Pulmonary artery endothelial cell (primary cell): Measurements from ENCODE around the gene TREML1. TPM values are rescaled to one million over a fixed set of nuclear protein-coding genes. Genes with fewer than 3 reads are reported as not detected.
"Not testable (repeated sequence)": the region's sequence is repeated elsewhere in the genome, so short reads cannot be mapped to it uniquely, and the experiment has no call there.

ENCODE experiments used
- DNase-seq: peaks from one replicate; pipeline ENCODE4 v3.0.0-alpha.2; 2011; ENCODE audit warnings: low read depth, low spot score
- total RNA-seq: library from RNA; depleted of rRNA; stranded (reverse); fragments of >200 nt; gene quantifications from 2 replicates; pipeline ENCODE4 v1.2.3, GENCODE V29; 2014

The TREML1 gene
- total RNA-seq, 1 donor from 2014 or later, result not detected

DNA sequence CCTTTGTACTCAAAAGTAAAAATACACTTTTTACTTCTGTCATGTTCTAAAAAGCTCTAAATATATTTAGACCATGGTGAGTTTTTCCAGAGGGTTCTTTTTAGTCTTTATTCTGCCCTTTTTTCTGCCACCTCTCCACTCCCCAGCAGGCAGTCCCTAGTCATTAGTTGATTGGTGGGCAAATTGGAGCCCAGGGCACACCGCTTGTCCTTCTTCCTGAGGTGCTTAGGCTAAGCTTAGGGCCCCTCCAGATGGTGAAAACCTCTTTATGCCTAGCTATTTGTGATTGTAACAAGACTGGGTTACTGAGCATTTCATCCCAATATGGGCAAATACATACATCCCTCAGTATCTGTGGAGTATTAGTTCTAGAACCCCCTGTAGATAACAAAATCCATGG lies 6.2 kb downstream of the TREML1 start:
- DNase-seq, result no peak

DNA sequence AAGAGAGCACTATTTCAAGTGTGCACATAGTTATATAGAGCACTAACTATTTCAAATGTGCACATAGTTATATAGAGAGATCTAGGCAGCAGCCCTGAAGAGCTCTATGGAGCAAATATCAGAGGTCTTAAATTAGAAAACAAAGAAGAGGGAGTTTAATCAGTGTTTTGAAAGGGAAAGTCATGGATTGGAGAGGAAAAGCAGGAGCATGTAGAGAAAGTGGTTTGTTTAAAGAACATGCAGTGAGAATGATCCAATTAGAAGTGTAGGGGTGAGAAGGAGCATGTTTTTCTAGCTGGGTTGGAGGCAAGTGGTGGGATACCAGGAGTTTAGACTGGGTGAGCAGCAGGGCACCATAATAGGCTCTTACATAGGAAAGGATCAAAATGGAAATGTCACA lies 17.2 kb downstream of the TREML1 start:
- DNase-seq, result no peak

DNA sequence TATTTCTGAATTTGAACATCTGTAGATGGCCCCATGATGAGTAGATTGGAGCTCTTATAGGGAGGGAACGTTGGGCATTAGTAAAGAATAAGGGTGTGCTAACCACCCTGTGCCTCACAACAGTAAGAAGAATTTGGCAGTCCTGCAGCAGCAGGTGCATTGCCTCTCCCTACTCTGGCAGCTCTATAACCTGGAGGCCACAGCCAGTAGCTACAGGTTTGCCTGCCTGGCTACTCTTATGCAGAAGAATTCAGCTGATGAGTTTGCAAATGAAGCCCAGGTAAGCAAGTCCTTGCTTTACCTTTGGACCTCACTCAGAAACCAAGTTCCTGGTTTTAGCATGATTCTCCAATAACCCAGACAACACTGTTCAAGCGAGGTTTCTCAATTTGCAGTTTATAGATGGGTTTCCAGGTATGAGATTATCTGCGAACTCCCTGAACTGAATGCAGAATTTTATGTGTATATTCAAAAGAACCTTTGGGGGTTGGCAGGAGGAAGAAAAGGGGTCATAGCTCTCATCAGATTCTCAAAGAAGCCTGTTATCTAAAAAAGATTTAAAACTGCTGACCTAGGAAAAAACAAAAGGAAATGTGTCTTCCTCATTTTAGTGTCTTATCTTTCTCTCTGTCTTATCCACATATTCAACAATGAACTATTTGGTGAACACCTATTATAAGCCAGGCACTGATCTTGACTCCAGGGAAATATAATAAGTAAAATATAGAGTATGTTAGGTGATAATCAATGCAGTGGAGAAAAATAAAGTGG lies 18.9 kb downstream of the TREML1 start:
- DNase-seq, result no peak

DNA sequence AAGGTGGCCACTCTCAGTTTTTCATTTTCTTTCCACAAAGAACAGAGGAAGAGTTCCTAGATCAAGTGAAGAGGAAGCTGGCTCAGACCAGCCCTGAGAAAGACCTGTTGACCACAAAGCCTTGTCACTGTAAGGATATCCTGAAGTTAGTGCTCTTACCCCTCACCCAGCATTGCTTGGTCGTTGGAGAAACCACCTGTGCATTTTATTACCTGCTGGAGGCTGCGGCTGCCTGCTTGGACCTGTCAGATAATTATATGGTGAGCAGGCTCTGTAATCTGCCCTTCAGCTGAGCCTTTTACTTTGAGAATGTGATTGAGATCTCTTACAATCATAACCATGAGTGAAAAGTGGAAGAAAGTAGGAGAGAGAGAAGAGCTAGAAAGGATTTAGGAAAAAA lies 21.9 kb downstream of the TREML1 start:
- DNase-seq, result no peak

DNA sequence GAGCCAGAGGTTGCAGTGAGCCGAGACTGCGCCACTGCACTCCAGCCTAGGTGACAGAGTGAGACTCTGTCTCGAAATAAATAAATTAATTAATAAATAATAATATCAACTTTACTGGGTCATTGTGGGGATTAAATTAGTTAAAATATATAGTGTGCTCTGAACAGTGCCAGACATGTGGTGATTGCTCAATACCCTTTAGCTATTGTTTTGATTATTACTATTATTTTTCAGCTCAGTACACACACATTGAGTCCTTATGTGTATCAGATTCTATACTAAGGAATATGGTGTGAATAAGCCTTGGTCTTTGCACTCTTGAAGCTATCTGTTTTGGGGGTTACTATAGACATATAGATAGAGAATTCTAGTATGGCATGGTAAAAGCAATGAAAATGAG lies 28.9 kb downstream of the TREML1 start:
- DNase-seq, result no peak

DNA sequence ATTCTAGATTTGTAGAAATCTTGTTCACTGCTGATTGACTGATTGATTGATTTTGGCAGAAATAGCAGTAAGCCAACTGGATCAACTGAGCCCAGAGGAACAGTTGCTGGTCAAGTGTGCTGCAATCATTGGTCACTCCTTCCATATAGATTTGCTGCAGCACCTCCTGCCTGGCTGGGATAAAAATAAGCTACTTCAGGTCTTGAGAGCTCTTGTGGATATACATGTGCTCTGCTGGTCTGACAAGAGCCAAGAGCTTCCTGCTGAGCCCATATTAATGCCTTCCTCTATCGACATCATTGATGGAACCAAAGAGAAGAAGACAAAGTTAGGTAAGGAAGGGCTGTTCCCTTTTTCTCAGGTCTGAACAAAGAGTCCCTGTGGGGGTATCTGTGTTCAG lies 31.2 kb downstream of the TREML1 start:
- no peak for DNase-seq

DNA sequence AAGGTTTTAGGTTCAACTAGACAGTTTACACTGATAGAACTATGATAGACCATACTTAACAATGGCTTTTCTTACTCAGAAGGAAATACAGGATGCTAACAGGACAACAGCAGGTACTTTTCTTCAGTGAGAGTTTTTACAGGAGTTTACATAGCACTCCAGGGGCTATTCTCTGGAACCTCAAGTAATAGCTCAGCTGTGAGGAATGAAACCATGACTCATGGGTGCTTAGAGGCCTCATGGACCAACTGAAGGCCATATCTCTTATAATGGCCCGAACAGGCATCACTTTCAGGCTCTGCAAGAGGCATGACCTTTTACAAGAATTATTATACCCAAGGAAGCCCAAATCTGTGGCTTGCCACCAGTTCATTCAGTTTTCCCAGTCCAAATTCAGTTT lies 31.8 kb downstream of the TREML1 start:
- no peak for DNase-seq

DNA sequence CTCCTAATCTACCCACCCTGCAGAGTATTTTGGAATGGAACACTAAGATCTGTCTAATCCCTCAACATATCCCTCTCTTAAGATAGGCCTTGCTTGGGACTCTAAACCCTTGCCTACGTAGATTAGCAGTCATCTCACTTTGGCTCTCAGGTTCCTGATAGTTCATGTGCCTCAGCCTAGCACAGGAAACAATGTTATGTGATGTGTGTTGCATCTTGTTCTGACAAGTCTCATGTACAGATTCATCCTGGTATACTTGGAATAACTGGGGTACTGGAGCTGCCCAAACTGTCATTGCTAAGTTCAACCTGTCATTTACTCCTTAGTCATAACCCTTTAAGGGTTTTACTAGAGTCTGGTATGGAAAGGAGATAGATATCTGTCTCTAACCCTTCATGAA lies 34.1 kb downstream of the TREML1 start:
- no peak for DNase-seq

DNA sequence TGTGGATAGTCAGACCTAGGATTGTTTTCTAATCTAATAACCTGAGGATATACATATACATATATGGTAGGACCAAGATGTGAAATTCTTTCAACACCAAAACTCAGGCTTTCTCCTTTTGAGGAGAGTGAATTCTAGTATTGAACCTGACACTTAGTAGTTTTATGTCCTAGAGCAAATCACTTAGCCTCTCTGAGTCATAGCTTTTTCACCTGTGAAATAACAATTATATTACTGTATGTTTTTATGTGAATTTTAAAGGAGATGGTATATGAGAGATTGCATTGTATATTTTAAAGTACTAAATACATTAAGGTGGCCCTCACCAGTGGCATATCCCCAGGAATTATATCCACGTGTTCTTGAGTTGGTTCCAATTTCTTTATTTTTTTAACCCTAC lies 34.6 kb downstream of the TREML1 start:
- DNase-seq, result no peak

DNA sequence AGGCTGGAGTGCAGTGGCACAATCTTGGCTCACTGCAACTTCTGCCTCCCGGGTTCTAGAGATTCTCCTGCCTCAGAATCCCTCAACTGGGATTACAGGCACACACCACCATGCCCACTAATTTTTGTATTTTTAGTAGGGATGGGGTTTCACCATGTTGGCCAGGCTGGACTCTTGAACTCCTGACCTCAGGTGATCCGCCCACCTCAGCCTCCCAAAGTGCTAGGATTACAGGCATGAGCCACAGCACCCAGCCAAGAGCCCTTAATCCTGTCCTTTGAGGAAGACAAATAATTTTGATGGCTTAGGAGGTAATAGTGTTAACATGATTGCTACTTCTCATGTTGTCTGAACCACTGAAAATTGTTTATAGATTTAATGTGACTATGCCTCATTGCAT lies 39.1 kb downstream of the TREML1 start:
- not testable (repeated sequence) for DNase-seq

DNA sequence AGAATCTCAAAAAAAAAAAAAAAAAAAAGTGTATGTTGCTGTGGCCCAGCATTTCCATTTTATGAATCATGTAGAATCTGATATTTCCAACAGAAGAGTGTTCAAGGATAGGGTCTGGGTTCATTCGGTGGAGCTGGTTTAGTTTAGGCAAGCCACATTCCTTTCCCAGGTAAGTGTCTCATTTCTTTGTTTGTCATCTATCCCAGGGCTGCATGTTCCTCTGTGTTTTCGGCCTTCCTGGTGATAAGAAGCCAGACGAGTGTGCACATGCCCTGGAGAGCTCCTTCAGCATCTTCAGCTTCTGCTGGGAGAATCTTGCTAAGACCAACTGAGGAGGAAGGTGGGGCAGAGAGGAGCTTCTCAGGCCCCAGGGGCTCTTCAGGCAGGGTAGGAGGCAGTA lies 43.1 kb downstream of the TREML1 start:
- DNase-seq, result no peak

DNA sequence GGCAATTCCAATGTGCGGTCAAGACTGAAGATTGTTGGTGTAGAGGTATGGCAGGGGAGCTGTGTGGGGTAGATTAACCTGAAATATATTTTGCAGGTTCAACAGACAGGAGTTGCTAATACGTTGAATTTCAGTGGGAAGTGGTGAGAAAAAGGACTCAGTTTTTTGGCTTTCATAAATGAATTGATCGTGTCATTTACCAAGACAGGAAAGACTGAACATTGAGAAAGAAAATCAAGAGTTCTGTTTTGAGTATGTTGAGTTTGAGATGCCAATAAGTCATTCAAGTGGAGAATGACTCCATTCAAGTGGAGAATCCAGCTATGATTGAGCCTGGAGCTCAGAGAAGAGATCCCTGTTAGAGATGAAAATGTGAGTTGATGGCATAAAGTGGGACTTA lies 50.3 kb downstream of the TREML1 start:
- no peak for DNase-seq

DNA sequence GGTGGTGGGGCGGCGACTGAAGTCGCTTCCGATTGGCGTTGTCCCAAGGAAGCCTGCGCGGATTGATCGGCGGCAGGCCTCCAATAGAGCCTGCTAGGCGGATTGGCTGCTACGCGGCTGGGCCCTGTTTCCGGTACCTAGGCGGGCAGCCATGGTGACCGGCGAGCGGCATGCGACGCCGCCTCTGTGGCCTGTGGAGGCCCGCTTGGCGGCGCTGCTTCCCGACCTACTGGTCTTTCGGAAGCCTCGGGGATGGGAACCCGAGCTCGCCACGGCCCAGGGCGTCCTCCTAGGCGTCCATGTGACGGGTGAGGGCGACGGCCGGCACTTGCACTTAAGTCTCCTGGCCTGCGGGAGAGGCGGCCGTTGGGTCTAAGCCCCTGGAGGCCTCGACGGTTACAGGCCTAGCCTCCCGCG lies 53.3 kb downstream of the TREML1 start:
- no peak for DNase-seq

Other genes with a start within 250 kb of the TREML1 start
- gene UNC5CL, start 115.1 kb downstream of the TREML1 start, total RNA-seq, result 0.04 and 0.07 TPM in 2 replicates
- not detected in 2 replicates for gene TSPO2, start 111.9 kb downstream of the TREML1 start, total RNA-seq
- gene APOBEC2, start 101.1 kb downstream of the TREML1 start, total RNA-seq, result not detected in 2 replicates
- gene OARD1, start 82.0 kb downstream of the TREML1 start, total RNA-seq, result 6.2 and 9.7 TPM in 2 replicates
- 19.2 and 19.3 TPM in 2 replicates for gene NFYA, start 81.4 kb downstream of the TREML1 start, total RNA-seq
- gene TREM2, start 8.8 kb upstream of the TREML1 start, total RNA-seq, result not detected in 2 replicates
- not detected in 2 replicates for gene TREML2, start 46.8 kb upstream of the TREML1 start, total RNA-seq
- gene TREML4, start 74.0 kb upstream of the TREML1 start, total RNA-seq, result not detected in 2 replicates
- gene TREM1, start 132.3 kb upstream of the TREML1 start, total RNA-seq, result not detected in 2 replicates
- gene NCR2, start 181.3 kb upstream of the TREML1 start, total RNA-seq, result not detected in 2 replicates